ENCODE data around the gene CCL7.

CCL7 gene

DNA sequence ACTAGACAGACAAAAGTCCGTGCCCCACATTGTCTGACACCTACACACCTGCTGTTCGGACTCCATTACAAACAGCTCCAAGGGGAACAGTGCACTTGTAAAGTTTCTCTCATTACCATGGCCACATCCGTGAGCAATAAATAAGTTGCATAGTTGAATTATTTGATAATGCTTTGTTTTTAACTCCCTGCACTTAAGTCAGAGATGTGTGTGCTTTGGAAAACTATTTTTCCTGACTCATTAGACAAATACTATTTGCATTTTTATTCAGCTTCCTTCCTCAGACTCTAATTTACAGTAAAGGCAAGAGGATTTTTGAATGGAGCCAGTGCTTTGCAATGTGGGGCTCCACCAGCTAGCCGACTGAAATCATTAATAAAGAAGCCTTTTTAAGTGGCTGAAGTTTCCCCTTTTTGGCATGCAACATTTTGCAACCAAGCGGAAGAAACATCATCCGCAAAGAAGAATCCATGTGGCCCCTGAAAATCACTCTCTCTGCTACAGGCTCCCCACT lies 21.5 kb upstream of the CCL7 start:
- no peak for DNase-seq
- intact Hi-C loops (cut with DNase I; ENCODE audit: low total_unique reads): no loop called here
- H3K27me3 ChIP-seq: no peaks in the 10 kb centered on the region
- H3K9me3 ChIP-seq: no peaks in the 10 kb centered on the region
- peak overlapping the region; percentile 74 to 81 for H3K27ac ChIP-seq
- H3K4me1 ChIP-seq: peaks cover 14 to 69% (median 62%) of the 10 kb centered on the region in 4 donors
- no peaks in the 10 kb centered on the region for H3K36me3 ChIP-seq
- TF ChIP-seq, protein P1, sequence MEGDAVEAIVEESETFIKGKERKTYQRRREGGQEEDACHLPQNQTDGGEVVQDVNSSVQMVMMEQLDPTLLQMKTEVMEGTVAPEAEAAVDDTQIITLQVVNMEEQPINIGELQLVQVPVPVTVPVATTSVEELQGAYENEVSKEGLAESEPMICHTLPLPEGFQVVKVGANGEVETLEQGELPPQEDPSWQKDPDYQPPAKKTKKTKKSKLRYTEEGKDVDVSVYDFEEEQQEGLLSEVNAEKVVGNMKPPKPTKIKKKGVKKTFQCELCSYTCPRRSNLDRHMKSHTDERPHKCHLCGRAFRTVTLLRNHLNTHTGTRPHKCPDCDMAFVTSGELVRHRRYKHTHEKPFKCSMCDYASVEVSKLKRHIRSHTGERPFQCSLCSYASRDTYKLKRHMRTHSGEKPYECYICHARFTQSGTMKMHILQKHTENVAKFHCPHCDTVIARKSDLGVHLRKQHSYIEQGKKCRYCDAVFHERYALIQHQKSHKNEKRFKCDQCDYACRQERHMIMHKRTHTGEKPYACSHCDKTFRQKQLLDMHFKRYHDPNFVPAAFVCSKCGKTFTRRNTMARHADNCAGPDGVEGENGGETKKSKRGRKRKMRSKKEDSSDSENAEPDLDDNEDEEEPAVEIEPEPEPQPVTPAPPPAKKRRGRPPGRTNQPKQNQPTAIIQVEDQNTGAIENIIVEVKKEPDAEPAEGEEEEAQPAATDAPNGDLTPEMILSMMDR (IDR thresholded peaks at IDR 0.05): no peak
- no peak overlapping the region for H3K4me3 ChIP-seq

DNA sequence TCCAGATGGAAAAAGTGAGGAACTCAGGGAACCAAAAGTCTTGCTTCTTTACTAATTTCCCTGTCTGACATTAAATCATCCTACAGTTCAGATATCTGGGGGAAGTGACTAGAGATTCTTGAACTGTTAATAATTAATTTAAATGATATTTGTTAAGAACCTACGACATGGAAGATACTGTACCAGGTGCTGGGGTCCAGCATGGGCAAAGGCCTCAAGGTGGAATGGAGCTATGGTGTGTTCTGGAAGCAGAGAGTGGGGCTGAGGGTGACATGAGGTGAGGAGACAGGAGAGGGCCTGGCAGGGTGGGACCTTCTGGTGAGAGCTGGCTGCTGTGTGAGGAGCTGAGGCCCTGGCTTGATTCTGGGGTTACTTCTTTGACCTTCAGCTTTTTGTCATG lies 21.0 kb upstream of the CCL7 start:
- Histone ChIP-seq H3K27me3 (no peaks in the 10 kb centered on the region), H3K27ac (peak overlapping the region; percentile 74 to 81), H3K9me3 (no peaks in the 10 kb centered on the region), H3K4me1 (peaks cover 14 to 74% (median 66%) of the 10 kb centered on the region in 4 donors), H3K4me3 (no peak overlapping the region), H3K36me3 (no peaks in the 10 kb centered on the region)
- intact Hi-C loops (cut with DNase I; ENCODE audit: low total_unique reads): no loop called here
- TF ChIP-seq, protein P1 (IDR thresholded peaks at IDR 0.05): no peak
- no peak for DNase-seq

DNA sequence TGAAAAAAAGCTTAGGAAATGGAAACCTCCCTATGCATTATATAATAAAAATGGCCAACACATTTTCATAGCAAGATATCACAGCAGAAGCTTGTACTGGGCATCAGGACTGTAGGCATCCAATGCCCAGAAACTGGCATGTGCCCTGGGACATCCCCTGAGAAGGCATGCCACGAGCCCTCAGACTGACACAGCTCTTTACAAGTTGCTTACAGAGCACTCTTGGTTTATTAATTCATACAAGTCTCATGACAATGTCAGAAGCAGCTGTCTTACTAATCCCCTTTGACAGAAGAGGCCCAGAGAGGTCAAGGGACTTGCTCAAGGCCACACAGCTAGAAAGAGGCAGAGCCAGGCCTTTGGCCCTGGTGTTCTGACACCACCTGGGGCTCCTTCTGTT lies 20.5 kb upstream of the CCL7 start:
- Histone ChIP-seq H3K4me1 (peaks cover 14 to 78% (median 70%) of the 10 kb centered on the region in 4 donors), H3K4me3 (no peak overlapping the region), H3K27me3 (no peaks in the 10 kb centered on the region), H3K9me3 (no peaks in the 10 kb centered on the region), H3K27ac (peak overlapping the region; percentile 74 to 81), H3K36me3 (no peaks in the 10 kb centered on the region)
- intact Hi-C loops (cut with DNase I; ENCODE audit: low total_unique reads): no loop called here
- no peak for DNase-seq
- TF ChIP-seq, protein P1 (IDR thresholded peaks at IDR 0.05): no peak

DNA sequence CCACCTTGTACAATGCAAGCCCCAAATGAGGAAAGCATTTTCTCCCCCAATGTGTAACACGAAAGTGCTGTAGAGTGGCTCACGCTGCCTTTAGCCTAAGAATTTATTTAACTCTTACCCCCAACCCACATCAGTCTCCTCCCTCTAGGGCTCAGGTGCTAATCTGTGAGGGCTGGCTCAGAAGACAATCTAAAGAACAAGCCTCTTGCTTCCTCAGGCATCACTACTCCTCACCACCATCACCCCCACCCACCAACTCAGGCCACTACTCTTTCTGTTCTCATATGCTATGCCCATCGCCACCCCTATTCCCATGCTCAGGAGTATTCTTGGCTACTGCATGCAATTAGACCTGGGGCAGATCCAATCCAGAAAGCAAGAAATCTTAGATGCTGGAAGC lies 18.8 kb upstream of the CCL7 start:
- H3K27ac ChIP-seq: peak overlapping the region; percentile 74 to 81
- intact Hi-C loops (cut with DNase I; ENCODE audit: low total_unique reads): no loop called here
- H3K4me1 ChIP-seq: peaks cover 14 to 95% (median 84%) of the 10 kb centered on the region in 4 donors

DNA sequence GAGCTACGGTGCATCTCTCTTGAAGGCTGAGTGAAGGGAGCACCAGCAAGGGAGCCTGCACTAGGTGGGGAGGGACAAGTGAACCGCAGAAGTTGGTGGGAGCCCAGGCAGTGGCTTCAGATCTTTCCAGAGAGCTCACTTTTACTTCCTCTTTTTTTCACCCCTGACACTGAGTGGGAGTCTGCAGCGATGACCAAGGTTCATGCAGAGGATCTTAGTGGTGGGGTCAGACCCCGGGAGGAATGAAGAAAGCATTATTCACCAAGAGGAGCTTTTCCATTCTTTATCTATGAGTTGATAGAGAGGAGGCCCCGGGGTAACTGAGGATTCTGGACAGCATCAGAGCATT lies 18.0 kb upstream of the CCL7 start:
- Histone ChIP-seq H3K36me3 (no peaks in the 10 kb centered on the region), H3K4me3 (no peak overlapping the region), H3K9me3 (no peaks in the 10 kb centered on the region), H3K4me1 (peaks cover 14 to 96% (median 89%) of the 10 kb centered on the region in 4 donors), H3K27ac (peak overlapping the region; percentile 74 to 81), H3K27me3 (no peaks in the 10 kb centered on the region)
- DNase-seq: no peak
- intact Hi-C loops (cut with DNase I; ENCODE audit: low total_unique reads): no loop called here
- TF ChIP-seq, protein P1 (IDR thresholded peaks at IDR 0.05): no peak

More for the DNA sequence above, 18.8 kb upstream of the CCL7 start:
- no peak for DNase-seq
- Histone ChIP-seq H3K4me3 (no peak overlapping the region), H3K36me3 (no peaks in the 10 kb centered on the region), H3K27me3 (no peaks in the 10 kb centered on the region), H3K9me3 (no peaks in the 10 kb centered on the region)
- TF ChIP-seq, protein P1 (IDR thresholded peaks at IDR 0.05): no peak
